NCI-H2171 (cell line): ENCODE measurements around the gene AHCYL2.
"Not testable (repeated sequence)": the region's sequence is repeated elsewhere in the genome, so short reads cannot be mapped to it uniquely, and the experiment has no call there.

ENCODE experiments used
- DNase-seq: peaks from one replicate; lab custom pipeline; 2025; lab: John Stamatoyannopoulos, UW

Gene AHCYL2

DNA sequence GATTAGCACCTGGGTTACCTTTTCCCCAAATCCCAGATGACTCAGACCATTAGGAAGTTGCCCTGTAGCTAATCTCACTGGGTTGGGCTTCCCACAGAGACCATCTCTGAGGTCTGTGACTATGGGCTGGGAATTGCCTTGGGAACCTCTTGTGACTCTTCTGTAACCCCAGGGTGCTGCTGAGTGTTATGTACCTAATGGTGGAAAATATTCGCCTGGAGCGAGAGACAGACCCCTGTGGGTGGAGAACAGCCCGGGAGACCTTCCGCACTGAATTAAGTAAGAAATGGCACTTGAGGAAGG, 229.4 kb downstream of the AHCYL2 start:
- DNase-seq: no peak

DNA sequence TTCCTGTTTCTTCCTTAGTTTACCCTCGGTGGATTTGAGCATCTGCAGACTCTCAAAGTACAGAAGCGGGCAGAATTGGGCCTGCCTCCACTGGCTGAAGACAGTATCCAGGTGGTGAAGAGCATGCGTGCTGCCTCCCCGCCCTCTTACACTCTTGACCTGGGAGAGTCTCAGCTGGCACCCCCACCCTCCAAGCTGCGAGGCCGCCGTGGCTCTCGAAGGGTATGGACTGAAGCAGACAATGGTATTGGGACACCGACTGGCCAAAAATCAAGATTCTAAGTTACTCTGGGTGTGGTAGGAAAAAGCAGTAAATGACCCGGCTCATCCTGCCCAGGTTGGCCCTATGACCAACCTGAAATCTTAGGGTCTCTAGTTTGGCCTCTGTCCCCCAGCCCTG, 231.6 kb downstream of the AHCYL2 start:
- no peak for DNase-seq

DNA sequence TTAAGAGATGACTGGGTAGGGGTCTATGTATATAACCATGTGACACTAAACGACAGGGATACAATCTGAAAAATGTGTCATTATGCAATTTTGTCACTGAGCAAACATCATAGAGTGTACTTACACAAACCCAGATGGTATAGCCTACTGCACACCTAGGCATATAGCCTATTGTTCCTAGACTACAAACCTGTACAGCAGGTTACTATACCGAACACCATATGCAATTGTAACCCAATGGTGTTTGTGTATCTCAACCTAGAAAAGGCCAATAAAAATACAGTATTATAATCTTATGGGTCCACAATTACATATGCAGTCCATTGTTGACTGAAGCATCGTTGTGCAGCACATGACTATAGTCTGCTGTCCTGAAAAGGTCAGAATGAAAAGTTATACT, 232.3 kb downstream of the AHCYL2 start:
- DNase-seq: no peak

DNA sequence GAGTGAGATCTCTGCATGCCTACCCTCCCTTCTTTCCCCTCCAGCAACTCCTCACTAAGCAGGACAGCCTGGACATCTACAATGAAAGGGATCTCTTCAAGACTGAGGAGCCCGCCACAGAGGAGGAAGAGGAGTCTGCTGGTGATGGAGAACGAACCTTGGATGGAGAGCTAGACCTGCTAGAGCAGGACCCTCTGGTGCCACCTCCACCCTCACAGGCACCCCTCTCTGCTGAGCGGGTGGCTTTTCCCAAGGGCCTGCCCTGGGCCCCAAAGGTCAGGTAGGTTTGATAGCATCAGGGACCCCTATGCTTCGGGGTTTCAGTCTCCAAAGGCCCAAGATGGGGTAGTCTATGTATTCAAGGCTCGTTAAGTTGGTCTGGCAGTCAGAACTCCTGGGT, 233.3 kb downstream of the AHCYL2 start:
- no peak for DNase-seq

DNA sequence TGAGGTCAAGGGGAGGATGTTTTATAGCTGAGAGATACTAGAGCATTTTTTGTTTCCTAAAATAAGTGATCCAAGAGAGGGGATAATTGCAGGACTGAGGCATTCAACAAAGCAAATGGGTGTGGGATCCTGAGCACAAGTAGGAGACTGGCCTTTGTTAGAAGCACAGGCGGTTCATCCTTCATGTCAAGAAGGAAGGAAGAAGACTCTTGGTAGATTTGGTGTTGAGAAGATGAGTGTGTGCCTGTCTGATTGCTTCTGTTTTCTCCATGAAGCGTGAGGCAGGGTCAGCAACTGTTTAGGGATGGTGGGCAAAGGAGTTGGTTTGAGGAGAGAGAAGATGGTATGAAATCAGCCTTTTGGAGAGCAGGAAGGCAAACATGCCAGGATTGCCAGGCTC, 237.0 kb downstream of the AHCYL2 start:
- no peak for DNase-seq

DNA sequence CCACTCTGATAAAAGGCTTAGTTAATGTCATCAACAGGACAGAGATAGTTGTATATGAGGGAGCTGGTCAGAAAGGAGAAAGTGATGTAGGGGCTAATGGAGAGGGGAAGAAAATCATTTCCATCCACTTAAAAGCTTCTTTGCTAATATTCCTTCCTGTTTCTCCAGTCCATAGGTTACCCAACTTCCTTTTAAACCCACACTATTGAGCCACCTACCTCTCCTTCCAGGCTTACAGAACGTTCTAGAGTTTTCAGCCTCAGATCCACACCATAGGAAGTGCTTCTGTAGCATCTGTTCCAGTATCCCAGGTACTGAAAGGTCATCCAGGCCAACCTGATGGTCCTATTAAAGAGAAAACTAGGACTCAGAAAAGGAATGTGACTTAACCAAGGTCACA, 237.6 kb downstream of the AHCYL2 start:
- DNase-seq: no peak

DNA sequence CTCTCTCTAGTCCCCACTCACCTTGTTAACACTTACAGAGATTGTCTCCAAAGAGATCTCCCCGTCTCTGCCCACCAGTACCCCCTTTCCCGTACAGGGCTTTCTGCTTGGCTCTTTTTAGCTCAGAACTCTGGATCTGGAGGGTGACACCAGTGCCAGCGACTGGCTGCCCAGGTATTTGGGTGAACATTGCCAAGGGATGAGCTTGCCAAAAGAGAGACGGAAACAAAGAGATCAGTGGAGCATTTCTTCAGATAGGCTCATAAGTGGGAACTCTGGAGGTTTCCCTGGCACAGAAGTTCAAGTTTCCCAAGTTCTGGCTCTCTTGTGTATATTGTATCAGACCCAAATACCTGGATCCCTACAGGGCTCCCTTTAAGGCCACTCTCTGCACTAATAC, 239.4 kb downstream of the AHCYL2 start:
- DNase-seq: no peak

DNA sequence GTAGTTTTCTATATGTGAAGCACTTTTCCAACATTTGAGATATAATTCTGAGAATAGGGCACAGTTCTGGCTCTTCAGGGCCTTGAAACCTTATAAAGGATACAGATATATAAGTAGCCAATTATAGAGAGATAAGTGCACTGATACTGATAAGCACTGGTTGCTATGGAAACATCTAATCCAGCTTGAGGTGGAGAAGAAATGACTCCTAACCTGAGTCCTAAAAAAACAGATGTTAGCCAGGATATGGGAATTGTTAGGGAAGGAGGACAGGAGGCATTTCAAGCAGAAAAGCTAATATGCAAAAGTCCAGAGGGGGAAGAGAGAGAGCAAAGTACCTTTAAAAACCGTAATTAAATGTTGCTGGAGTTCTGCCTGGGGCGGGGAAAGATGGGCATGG, 240.2 kb downstream of the AHCYL2 start:
- DNase-seq: no peak

DNA sequence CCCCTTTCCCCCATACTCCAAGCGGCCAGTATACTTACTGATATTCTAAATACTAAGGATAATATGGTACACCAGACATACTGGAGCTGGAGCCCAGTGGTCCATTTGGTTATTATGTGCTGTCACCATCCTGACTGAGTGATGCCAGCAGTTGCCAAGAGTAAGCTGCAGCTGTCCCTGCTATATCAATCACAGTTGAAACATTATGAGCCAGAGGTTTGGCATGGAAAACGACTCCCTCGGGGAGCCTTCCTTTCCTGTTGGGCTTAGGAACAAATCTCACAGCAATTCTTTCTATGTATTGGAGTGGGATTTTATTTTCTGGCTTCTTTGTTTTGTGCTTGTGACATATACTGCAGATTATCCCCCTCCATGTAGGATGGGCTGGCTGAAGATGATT, 242.0 kb downstream of the AHCYL2 start:
- peak; percentile 1 for DNase-seq

DNA sequence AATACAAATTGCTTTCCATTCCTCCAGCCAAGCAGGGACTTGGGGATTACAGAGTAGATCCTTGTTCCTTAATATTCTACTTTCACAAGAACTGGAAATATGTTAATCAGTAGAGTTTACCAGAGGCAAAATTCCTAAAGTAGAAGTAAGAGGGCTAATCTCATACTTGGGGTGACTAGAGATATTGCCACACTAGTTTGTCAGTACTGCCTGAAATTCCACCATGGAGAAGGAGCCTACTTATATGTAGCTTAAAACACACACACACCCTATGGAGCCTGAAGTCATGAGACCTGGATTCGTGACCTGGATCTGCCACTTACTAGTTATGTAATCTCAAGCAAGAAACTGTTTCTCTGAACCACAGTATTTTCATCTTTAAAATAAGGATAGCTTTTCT, 243.3 kb downstream of the AHCYL2 start:
- DNase-seq: no peak

DNA sequence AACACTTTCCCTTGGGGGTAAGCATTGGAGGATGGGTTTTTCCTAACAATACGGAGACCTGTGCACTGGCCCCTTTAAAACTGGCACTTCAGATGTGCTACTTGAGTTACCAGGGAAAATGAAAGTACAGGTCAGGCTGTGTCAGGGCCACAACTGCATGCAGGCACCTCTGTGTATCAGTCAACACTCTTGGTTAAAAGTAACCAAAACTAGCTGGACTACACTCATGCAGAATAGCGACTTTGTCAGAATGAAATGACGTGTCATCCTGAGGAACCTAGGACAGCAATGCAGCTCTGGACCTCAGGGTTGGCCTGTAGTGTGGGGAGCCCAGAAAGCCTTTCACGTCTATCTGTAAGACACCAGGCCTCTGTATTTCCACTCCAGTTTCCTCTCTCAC, 243.7 kb downstream of the AHCYL2 start:
- no peak for DNase-seq

DNA sequence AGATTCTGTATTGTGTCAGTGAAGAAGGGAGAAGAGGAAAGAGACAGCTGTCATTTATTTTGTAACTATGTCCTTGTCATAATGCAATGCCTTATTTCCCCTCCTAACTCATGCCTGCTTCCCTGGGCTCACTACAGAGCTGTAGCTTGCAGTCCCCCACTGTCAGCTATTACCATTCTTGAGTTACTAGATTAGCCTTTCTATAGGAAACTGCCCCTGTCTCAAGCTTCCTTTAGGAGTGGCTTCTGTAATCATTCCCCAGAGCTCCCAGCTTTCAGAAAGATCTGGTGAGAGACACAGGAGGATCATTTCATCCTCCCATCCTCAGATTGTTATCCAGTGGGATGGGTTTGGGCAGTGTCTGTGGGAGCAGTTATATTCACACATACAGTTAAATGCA, 245.1 kb downstream of the AHCYL2 start:
- no peak for DNase-seq

DNA sequence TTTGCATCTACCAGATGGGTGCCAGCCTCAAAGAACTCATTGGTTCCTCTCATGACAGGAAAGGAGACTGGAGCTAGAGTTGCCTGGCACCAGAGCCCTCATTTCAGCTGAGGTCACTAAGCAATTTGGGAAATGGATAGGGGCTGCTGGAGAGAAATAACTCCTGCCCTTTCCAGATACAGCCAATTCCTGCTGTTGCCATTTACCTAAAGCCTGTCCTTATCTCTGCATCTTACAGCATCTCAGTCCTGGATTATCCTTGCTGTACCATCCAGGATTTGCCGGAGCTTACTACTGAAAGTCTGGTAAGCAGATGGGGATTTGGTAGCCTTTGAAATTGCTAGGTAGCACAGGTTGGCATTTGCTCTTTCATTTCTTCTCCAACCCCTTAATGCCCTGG, 245.6 kb downstream of the AHCYL2 start:
- DNase-seq: no peak

DNA sequence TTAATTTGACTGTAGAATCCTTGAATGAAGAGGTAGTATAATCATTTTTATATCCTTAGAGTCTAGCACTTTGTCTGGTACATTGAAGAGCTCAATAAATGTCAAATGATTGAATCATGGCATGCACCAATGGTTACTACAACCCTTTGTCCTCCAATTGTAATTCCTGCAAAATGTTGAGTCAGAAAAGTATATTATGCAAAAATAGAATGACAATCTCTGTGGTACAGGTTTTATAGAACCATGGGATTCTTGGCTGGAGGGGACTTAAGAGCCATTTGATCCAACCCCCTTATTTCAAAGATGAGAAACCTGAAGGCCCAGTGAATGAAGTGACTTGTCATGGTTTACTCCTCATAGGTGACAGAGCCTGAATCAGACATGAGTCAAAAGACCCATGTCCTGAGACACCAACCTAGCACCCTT, 246.6 kb downstream of the AHCYL2 start:
- no peak for DNase-seq

DNA sequence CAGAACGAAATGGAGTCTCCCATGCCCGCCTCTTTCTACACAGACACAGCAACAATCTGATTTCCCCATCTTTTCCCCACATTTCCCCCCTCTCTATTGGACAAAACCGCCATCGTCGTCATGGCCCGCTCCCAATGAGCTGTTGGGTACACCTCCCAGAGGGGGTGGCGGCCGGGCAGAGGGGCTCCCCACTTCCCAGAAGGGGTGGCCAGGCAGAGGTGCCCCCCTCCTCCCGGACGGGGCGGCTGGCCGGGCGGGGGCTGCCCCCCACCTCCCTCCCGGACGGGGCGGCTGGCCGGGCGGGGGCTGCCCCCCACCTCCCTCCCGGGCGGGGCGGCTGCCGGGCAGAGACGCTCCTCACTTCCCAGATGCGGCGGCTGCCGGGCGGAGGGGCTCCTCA, 251.1 kb downstream of the AHCYL2 start:
- DNase-seq: not testable (repeated sequence)

DNA sequence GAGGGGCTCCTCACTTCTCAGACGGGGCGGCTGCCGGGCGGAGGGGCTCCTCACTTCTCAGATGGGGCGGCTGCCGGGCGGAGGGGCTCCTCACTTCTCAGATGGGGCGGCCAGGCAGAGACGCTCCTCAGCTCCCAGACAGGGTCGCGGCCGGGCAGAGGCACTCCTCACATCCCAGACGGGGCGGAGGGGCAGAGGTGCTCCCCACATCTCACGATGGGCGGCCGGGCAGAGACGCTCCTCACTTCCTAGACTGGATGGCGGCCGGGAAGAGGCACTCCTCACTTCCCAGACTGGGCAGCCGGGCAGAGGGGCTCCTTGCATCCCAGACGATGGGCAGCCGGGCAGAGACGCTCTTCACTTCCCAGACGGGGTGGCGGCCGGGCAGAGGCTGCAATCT, 251.6 kb downstream of the AHCYL2 start:
- DNase-seq: not testable (repeated sequence)
